Epithelial cell of proximal tubule (primary cell): ENCODE results near the gene OR4D10. TPM values are rescaled to one million over a fixed set of nuclear protein-coding genes. Genes with fewer than 3 reads are reported as not detected.

Experiments
- DNase-seq: peaks from one replicate; pipeline ENCODE4 v3.0.0-alpha.2; 2011; ENCODE audit warnings: low read depth
- H3K4me3 ChIP-seq: 2 replicates; pipeline ENCODE4 v1.5.1; 2011; ENCODE audit warnings: low read depth, mild to moderate bottlenecking, low read length
- CTCF ChIP-seq: conservative IDR thresholded peaks from 2 replicates; pipeline ENCODE4 v1.5.1; 2012; ENCODE audit warnings: low read depth, mild to moderate bottlenecking, low read length
- total RNA-seq: library from RNA; depleted of rRNA; stranded (reverse); fragments of >200 nt; gene quantifications from 2 replicates; pipeline ENCODE4 v1.2.3, GENCODE V29; 2015

Gene OR4D10
- total RNA-seq, 1 donor from 2014 or later: not detected

DNA sequence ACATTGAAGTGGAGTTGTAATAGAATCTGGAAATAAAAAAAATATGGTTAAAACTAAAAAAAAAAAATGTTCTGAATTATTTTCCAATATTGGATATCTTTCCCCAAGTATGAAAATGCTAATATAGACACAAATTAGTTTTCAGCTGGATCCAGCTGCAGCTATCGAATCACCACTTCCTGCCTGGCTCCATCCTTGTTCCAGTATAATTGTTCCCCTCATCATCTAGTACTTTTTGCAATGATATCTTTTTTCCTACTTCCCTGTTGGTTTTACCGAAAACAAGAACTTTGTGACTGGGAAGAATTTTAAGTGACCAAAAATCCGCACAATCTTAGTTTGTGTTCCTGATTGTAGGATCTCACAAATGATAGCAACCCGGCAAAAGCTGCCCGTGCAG lies 47.6 kb downstream of the OR4D10 start:
- no peak overlapping the region for H3K4me3 ChIP-seq
- DNase-seq: no peak
- no peak for TF ChIP-seq CTCF

DNA sequence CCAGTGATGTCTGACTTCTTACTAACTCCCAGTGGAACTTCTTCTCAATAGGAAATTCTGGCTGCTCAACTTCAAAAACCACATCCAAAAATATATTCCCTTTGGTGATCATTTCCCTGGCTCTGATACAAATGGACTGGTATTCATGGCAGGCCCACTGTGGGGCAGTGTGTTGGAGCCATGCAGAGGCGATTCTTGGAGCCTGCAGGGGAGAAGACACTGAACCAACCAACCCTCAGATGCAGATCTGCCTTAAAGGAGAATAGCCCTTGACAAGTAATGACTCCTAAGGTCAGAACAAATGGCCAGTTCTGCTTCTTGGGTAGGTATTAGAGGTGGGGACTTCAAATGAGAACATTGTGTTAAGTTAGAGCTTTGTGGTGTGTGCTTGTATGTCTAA lies 50.4 kb downstream of the OR4D10 start:
- H3K4me3 ChIP-seq: no peak overlapping the region
- DNase-seq: no peak
- peak; percentile 24 for TF ChIP-seq CTCF

DNA sequence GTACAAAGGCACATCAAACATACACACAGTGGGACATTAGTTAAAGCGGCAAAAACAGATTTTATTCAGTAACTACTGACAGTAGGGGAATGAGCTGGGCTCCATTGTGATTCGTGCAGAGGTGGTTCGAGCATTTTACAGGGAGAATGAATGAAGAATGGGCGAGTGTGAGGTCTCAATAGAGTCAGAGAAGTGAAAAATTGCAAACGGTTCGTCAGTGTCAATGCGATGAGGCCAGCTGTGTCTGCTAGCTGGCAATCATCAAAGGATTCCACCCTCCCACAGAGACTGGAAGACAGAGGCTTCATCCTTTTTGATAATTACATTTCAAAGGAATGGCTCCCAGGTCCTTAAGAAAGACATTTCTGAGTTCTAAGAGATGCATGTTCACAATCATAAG lies 55.6 kb downstream of the OR4D10 start:
- no peak for DNase-seq
- no peak overlapping the region for H3K4me3 ChIP-seq
- no peak for TF ChIP-seq CTCF

Other genes starting within 250 kb of the OR4D10 start
- not detected in 2 replicates for gene OR5AN1, start 114.4 kb upstream of the OR4D10 start, total RNA-seq
- not detected in 2 replicates for gene OR5A2, start 46.9 kb upstream of the OR4D10 start, total RNA-seq
- not detected in 2 replicates for gene OR5A1, start 36.8 kb upstream of the OR4D10 start, total RNA-seq
- not detected in 2 replicates for gene OR4D6, start 16.4 kb upstream of the OR4D10 start, total RNA-seq
- not detected in 2 replicates for gene OR4D11, start 30.3 kb downstream of the OR4D10 start, total RNA-seq
- gene OR4D9, start 38.2 kb downstream of the OR4D10 start, total RNA-seq: not detected in 2 replicates
- gene OSBP, start 142.5 kb downstream of the OR4D10 start, total RNA-seq: 12.3 and 15.1 TPM in 2 replicates
- 19.3 and 21.9 TPM in 2 replicates for gene PATL1, start 195.7 kb downstream of the OR4D10 start, total RNA-seq
- gene OR10V1, start 240.5 kb downstream of the OR4D10 start, total RNA-seq: not detected in 2 replicates